Astrocyte (in vitro differentiated cells and primary cell): Measurements from ENCODE around the gene IMMP2L. TPM values are rescaled to one million over a fixed set of nuclear protein-coding genes. Genes with fewer than 3 reads are reported as not detected.
A peak's percentile ranks its signal among the peaks of the same experiment; 100 is the strongest.

Experiments
- DNase-seq: peaks from one replicate; pipeline ENCODE4 v3.0.0-alpha.2; 2010; ENCODE audit warnings: low read depth
- FAIRE-seq: peaks from 2 replicates; lab custom pipeline; 2011; peaks lifted over from hg19 to GRCh38; lab: Jason Lieb, UNC
- H2AFZ ChIP-seq: 2 replicates; pipeline ENCODE4 v1.6.0; 2012; ENCODE audit warnings: low read depth, low read length, inconsistent platforms
- H3K27ac ChIP-seq: 2 replicates; pipeline ENCODE4 v1.5.1; 2011; ENCODE audit warnings: low read depth, low read length, inconsistent platforms
- H3K27me3 ChIP-seq: 2 replicates; pipeline ENCODE4 v1.6.0; 2011; ENCODE audit warnings: low read length, inconsistent platforms; ENCODE audit not compliant: insufficient read depth
- H3K36me3 ChIP-seq: 2 replicates; pipeline ENCODE4 v1.5.1; 2011; ENCODE audit warnings: low read length, inconsistent platforms; ENCODE audit not compliant: insufficient read depth
- H3K4me1 ChIP-seq: 2 replicates; pipeline ENCODE4 v1.5.1; 2011; ENCODE audit warnings: low read length, inconsistent platforms; ENCODE audit not compliant: insufficient read depth
- H3K4me2 ChIP-seq: 2 replicates; pipeline ENCODE4 v1.6.0; 2012; ENCODE audit warnings: low read length, inconsistent platforms
- H3K4me3 ChIP-seq: 2 replicates; pipeline ENCODE4 v1.5.1; 2011; ENCODE audit warnings: low read depth, mild to moderate bottlenecking, low read length, inconsistent platforms; ENCODE audit not compliant: insufficient read depth
- H3K79me2 ChIP-seq: 2 replicates; pipeline ENCODE4 v1.6.0; 2012; ENCODE audit warnings: mild to moderate bottlenecking, low read length, inconsistent platforms; ENCODE audit not compliant: insufficient read depth
- H3K9ac ChIP-seq: 2 replicates; pipeline ENCODE4 v1.6.0; 2012; ENCODE audit warnings: mild to moderate bottlenecking, low read length, inconsistent platforms
- H3K9me3 ChIP-seq: 2 replicates; pipeline ENCODE4 v1.5.1; 2012; ENCODE audit warnings: low read depth, mild to moderate bottlenecking, low read length, inconsistent platforms; ENCODE audit not compliant: insufficient read depth
- H4K20me1 ChIP-seq: 2 replicates; pipeline ENCODE4 v1.6.0; 2012; ENCODE audit warnings: low read length, inconsistent platforms; ENCODE audit not compliant: insufficient read depth
- H3K27ac Mint-ChIP-seq: one replicate; pipeline ENCODE4 v1.8.0; 2021; ENCODE audit warnings: mild to moderate bottlenecking, mixed read lengths; ENCODE audit not compliant: unreplicated experiment
- H3K27me3 Mint-ChIP-seq: one replicate; pipeline ENCODE4 v1.8.0; 2021; ENCODE audit warnings: low read depth, mixed read lengths; ENCODE audit not compliant: unreplicated experiment
- H3K36me3 Mint-ChIP-seq: one replicate; pipeline ENCODE4 v1.8.0; 2021; ENCODE audit warnings: low read depth, mixed read lengths; ENCODE audit not compliant: unreplicated experiment
- H3K4me1 Mint-ChIP-seq: one replicate; pipeline ENCODE4 v1.8.0; 2021; ENCODE audit warnings: low read depth, mixed read lengths; ENCODE audit not compliant: unreplicated experiment
- H3K4me3 Mint-ChIP-seq: one replicate; pipeline ENCODE4 v1.8.0; 2021; ENCODE audit warnings: mild to moderate bottlenecking, moderate library complexity, mixed read lengths; ENCODE audit not compliant: unreplicated experiment
- H3K9me3 Mint-ChIP-seq: one replicate; pipeline ENCODE4 v1.8.0; 2021; ENCODE audit warnings: mild to moderate bottlenecking, mixed read lengths; ENCODE audit not compliant: unreplicated experiment
- EZH2 ChIP-seq: IDR thresholded peaks from 2 replicates; pipeline ENCODE4 v1.6.1; 2012; ENCODE audit warnings: mild to moderate bottlenecking, low read length, inconsistent platforms; ENCODE audit not compliant: insufficient read depth
- total RNA-seq: library from RNA; stranded (reverse); gene quantifications from 2 replicates; pipeline ENCODE4 v1.2.1, GENCODE V29; 2021
- TF ChIP-seq, protein P1 (sequence below): IDR thresholded peaks from 2 replicates; pipeline ENCODE4 v1.5.1; 2011; ENCODE audit warnings: low read depth, mild to moderate bottlenecking, inconsistent platforms, low read length, moderate library complexity; ENCODE audit not compliant: insufficient read depth

IMMP2L gene
- total RNA-seq, 1 donor from 2014 or later, result 13.8 TPM

DNA sequence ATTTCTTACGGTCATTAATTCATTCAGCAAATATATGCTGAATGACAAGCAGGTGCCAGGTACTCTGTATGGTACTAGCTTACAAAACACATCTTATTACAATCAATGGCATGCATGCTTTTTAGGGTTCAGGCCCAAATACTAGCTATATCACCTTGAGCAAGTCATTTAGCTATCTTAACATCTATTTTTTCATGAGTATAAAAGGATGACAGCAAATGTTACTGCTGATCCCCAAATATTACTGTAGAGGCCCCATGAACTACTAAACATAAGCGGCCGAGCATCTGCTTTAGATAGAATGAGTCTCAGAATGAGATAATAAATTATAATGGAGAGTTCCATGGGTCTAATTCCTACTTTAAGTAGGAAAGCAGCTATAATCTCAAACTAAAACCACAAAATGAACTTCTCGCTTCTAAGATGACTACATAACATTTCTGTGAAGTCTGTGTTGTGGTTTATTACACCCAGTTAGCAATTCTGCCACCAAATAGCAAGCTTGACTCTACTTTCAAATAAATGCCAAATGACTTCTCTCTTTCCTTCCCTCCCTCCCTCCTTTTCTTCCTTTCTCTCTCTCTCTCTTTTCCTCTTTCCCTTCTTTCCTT is 585.1 kb downstream of the IMMP2L start:
- H3K4me1 Mint-ChIP-seq, result peaks cover 14% of the 10 kb centered on the region
- no peaks in the 10 kb centered on the region for H3K27me3 ChIP-seq
- no peaks in the 10 kb centered on the region for H3K9me3 ChIP-seq
- FAIRE-seq (peak; percentile 32), DNase-seq (peak; percentile 61)
- no peaks in the 10 kb centered on the region for H4K20me1 ChIP-seq
- H3K27me3 Mint-ChIP-seq, result no peaks in the 10 kb centered on the region
- H3K4me2 ChIP-seq, result no peak overlapping the region
- H3K4me3 Mint-ChIP-seq, result no peak overlapping the region
- TF ChIP-seq, protein P1, sequence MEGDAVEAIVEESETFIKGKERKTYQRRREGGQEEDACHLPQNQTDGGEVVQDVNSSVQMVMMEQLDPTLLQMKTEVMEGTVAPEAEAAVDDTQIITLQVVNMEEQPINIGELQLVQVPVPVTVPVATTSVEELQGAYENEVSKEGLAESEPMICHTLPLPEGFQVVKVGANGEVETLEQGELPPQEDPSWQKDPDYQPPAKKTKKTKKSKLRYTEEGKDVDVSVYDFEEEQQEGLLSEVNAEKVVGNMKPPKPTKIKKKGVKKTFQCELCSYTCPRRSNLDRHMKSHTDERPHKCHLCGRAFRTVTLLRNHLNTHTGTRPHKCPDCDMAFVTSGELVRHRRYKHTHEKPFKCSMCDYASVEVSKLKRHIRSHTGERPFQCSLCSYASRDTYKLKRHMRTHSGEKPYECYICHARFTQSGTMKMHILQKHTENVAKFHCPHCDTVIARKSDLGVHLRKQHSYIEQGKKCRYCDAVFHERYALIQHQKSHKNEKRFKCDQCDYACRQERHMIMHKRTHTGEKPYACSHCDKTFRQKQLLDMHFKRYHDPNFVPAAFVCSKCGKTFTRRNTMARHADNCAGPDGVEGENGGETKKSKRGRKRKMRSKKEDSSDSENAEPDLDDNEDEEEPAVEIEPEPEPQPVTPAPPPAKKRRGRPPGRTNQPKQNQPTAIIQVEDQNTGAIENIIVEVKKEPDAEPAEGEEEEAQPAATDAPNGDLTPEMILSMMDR, result no peak
- no peak for TF ChIP-seq EZH2
- H2AFZ ChIP-seq, result no peak overlapping the region
- H3K36me3 ChIP-seq, result no peaks in the 10 kb centered on the region
- no peaks in the 10 kb centered on the region for H3K79me2 ChIP-seq
- H3K36me3 Mint-ChIP-seq, result no peaks in the 10 kb centered on the region
- H3K4me3 ChIP-seq, result no peak overlapping the region
- H3K9me3 Mint-ChIP-seq, result no peaks in the 10 kb centered on the region
- no peak overlapping the region for H3K27ac ChIP-seq
- no peak overlapping the region for H3K27ac Mint-ChIP-seq
- H3K9ac ChIP-seq, result no peak overlapping the region
- H3K4me1 ChIP-seq, result no peaks in the 10 kb centered on the region

- Mint-ChIP-seq H3K4me1 (peaks cover 14% of the 10 kb centered on the region), H3K4me3 (no peak overlapping the region), H3K9me3 (no peaks in the 10 kb centered on the region), H3K36me3 (no peaks in the 10 kb centered on the region), H3K27ac (no peak overlapping the region), H3K27me3 (no peaks in the 10 kb centered on the region)
- no peak overlapping the region for H3K27ac ChIP-seq
- TF ChIP-seq, protein P1, result no peak
- TF ChIP-seq EZH2, result no peak
- H3K36me3 ChIP-seq, result no peaks in the 10 kb centered on the region
- H2AFZ ChIP-seq, result no peak overlapping the region
- DNase-seq (no peak), FAIRE-seq (no peak)
- H3K9ac ChIP-seq, result no peak overlapping the region
- no peak overlapping the region for H3K4me3 ChIP-seq
- no peaks in the 10 kb centered on the region for H3K27me3 ChIP-seq
- no peaks in the 10 kb centered on the region for H3K9me3 ChIP-seq
- no peak overlapping the region for H3K4me2 ChIP-seq
- no peaks in the 10 kb centered on the region for H3K4me1 ChIP-seq
- H3K79me2 ChIP-seq, result no peaks in the 10 kb centered on the region
- no peaks in the 10 kb centered on the region for H4K20me1 ChIP-seq
Observed at GRCh38 chr7:110975486-110975885, 586.8 kb downstream of the IMMP2L start.

DNA sequence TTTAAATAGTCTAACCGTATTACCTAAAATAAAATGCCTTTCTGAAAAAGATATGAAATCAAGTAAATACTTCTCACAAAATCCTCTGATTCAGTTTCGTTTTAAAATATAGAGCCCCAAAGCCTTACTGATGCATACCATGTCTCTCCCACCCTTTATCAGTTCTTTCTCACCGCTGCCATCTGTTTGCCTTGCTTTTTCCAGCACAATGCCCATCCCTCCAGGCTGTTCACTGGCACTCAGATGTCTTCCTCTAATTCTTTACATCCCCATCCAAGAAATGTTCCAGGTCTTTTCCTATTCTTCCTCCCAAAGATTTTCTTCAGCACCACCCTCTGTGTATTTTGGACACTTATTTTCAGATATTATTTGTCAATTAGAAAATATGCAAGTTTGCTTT is 587.9 kb downstream of the IMMP2L start:
- H3K27ac ChIP-seq, result no peak overlapping the region
- no peak overlapping the region for H2AFZ ChIP-seq
- no peak for TF ChIP-seq EZH2
- TF ChIP-seq, protein P1, result no peak
- H3K4me1 ChIP-seq, result no peaks in the 10 kb centered on the region
- no peaks in the 10 kb centered on the region for H4K20me1 ChIP-seq
- FAIRE-seq (no peak), DNase-seq (no peak)
- H3K27me3 ChIP-seq, result no peaks in the 10 kb centered on the region
- Mint-ChIP-seq H3K27ac (no peak overlapping the region), H3K36me3 (no peaks in the 10 kb centered on the region), H3K4me3 (no peak overlapping the region), H3K9me3 (no peaks in the 10 kb centered on the region), H3K27me3 (no peaks in the 10 kb centered on the region), H3K4me1 (peaks cover 14% of the 10 kb centered on the region)
- H3K9me3 ChIP-seq, result no peaks in the 10 kb centered on the region
- H3K4me3 ChIP-seq, result no peak overlapping the region
- no peak overlapping the region for H3K9ac ChIP-seq
- no peaks in the 10 kb centered on the region for H3K36me3 ChIP-seq
- no peak overlapping the region for H3K4me2 ChIP-seq
- no peaks in the 10 kb centered on the region for H3K79me2 ChIP-seq
